ENCODE measurements around the gene SNRPB. TPM values are rescaled to one million over a fixed set of nuclear protein-coding genes. Genes with fewer than 3 reads are reported as not detected.

SNRPB gene
- total and polyA plus RNA-seq, 2 of the 13 experiments (the other 11 are each of a cell fraction or from before 2014, with no cell fraction given) = 473 to 844 TPM

DNA sequence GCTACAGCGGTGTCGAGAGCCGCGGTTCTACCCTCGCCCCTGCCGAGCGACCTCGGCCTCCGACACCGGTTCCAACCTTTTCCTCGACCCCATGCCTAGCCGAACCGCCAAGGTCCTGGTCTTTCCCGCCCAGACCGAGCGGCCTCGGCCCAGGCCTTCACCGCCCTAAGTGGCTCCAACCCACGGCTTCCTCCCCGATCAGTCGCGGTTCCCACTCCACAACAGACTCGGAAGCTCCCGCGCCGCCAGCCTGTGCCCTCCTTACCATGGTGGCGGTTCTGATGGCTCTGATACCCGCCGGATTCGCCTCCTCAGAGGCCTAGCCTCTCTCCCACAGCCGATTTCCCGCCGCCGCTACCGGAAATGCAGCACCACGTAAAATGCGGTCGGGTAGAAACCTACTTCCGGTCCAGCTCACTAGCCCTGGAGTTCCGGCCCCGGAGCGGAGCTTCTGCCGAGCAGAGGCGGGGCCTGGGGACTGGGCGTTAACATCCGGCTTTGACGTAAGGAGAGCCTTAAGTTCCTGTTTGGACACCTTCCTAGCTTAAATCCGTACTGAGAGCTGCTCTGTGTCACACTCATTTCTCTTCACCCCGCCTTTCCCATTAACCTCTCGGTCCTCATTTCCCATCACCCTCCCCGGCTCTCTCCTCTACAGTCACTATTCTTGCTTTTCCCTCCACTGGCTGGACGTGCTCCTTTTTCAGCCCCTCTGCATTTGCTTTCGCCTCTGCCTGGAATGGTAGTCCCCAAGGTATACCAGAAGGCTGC, at the start of gene SNRPB (continued):
- TF ChIP-seq, protein P1, sequence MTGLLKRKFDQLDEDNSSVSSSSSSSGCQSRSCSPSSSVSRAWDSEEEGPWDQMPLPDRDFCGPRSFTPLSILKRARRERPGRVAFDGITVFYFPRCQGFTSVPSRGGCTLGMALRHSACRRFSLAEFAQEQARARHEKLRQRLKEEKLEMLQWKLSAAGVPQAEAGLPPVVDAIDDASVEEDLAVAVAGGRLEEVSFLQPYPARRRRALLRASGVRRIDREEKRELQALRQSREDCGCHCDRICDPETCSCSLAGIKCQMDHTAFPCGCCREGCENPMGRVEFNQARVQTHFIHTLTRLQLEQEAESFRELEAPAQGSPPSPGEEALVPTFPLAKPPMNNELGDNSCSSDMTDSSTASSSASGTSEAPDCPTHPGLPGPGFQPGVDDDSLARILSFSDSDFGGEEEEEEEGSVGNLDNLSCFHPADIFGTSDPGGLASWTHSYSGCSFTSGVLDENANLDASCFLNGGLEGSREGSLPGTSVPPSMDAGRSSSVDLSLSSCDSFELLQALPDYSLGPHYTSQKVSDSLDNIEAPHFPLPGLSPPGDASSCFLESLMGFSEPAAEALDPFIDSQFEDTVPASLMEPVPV (CRISPR knock-in tag; IDR thresholded peaks at IDR 0.05) = peak; percentile 100
- TF ChIP-seq CREM (IDR thresholded peaks at IDR 0.05) (peak; percentile 95), CREM (CRISPR knock-in tag; IDR thresholded peaks at IDR 0.05) (0 out of 2 replicates have a peak, but pooled peaks have one; percentile 27), ZNF773 (CRISPR knock-in tag; IDR thresholded peaks at IDR 0.05; ENCODE audit: borderline replicate concordance) (peak; percentile 98), ZFP90 (CRISPR knock-in tag; IDR thresholded peaks at IDR 0.05; ENCODE audit: borderline replicate concordance) (peak; percentile 99), FOSL2 (CRISPR knock-in tag; IDR thresholded peaks at IDR 0.05) (peak; percentile 75), ZNF33B (CRISPR knock-in tag; IDR thresholded peaks at IDR 0.05) (peak; percentile 100), CREB1 (IDR thresholded peaks at IDR 0.05) (peak; percentile 90), CREB1 (CRISPR knock-in tag; IDR thresholded peaks at IDR 0.05) (peak; percentile 93), PITX1 (CRISPR knock-in tag; IDR thresholded peaks at IDR 0.05) (peak; percentile 90), CBX5 (CRISPR knock-in tag; IDR thresholded peaks at IDR 0.05; ENCODE audit: borderline replicate concordance) (peak; percentile 99), ZNF317 (CRISPR knock-in tag; IDR thresholded peaks at IDR 0.05) (peak; percentile 96), ZMYM3 (CRISPR knock-in tag; IDR thresholded peaks at IDR 0.05) (peak; percentile 76), KDM5B (CRISPR knock-in tag; IDR thresholded peaks at IDR 0.05; ENCODE audit: borderline replicate concordance) (peak; percentile 100), DR1 (CRISPR knock-in tag; IDR thresholded peaks at IDR 0.05) (peak; percentile 100), MEF2D (CRISPR knock-in tag; IDR thresholded peaks at IDR 0.05) (peak; percentile 98), SNAPC2 (CRISPR knock-in tag; IDR thresholded peaks at IDR 0.05) (peak; percentile 98), ADNP (CRISPR knock-in tag; IDR thresholded peaks at IDR 0.05) (no peak; the same call in none of the 2 replicates), TARDBP (CRISPR knock-in tag; IDR thresholded peaks at IDR 0.05) (peak; percentile 100)
- TF ChIP-seq, protein P2, sequence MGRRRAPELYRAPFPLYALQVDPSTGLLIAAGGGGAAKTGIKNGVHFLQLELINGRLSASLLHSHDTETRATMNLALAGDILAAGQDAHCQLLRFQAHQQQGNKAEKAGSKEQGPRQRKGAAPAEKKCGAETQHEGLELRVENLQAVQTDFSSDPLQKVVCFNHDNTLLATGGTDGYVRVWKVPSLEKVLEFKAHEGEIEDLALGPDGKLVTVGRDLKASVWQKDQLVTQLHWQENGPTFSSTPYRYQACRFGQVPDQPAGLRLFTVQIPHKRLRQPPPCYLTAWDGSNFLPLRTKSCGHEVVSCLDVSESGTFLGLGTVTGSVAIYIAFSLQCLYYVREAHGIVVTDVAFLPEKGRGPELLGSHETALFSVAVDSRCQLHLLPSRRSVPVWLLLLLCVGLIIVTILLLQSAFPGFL (CRISPR knock-in tag; IDR thresholded peaks at IDR 0.05) = peak; percentile 94
- TF ChIP-seq, protein P3, sequence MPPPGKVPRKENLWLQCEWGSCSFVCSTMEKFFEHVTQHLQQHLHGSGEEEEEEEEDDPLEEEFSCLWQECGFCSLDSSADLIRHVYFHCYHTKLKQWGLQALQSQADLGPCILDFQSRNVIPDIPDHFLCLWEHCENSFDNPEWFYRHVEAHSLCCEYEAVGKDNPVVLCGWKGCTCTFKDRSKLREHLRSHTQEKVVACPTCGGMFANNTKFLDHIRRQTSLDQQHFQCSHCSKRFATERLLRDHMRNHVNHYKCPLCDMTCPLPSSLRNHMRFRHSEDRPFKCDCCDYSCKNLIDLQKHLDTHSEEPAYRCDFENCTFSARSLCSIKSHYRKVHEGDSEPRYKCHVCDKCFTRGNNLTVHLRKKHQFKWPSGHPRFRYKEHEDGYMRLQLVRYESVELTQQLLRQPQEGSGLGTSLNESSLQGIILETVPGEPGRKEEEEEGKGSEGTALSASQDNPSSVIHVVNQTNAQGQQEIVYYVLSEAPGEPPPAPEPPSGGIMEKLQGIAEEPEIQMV (CRISPR knock-in tag; IDR thresholded peaks at IDR 0.05; ENCODE audit: low read depth) = no peak; the same call in none of the 2 replicates
- TF ChIP-seq, protein P4, sequence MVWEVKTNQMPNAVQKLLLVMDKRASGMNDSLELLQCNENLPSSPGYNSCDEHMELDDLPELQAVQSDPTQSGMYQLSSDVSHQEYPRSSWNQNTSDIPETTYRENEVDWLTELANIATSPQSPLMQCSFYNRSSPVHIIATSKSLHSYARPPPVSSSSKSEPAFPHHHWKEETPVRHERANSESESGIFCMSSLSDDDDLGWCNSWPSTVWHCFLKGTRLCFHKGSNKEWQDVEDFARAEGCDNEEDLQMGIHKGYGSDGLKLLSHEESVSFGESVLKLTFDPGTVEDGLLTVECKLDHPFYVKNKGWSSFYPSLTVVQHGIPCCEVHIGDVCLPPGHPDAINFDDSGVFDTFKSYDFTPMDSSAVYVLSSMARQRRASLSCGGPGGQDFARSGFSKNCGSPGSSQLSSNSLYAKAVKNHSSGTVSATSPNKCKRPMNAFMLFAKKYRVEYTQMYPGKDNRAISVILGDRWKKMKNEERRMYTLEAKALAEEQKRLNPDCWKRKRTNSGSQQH (CRISPR knock-in tag; IDR thresholded peaks at IDR 0.05; ENCODE audit: low read depth) = peak; percentile 90
- TF ChIP-seq, protein P5, sequence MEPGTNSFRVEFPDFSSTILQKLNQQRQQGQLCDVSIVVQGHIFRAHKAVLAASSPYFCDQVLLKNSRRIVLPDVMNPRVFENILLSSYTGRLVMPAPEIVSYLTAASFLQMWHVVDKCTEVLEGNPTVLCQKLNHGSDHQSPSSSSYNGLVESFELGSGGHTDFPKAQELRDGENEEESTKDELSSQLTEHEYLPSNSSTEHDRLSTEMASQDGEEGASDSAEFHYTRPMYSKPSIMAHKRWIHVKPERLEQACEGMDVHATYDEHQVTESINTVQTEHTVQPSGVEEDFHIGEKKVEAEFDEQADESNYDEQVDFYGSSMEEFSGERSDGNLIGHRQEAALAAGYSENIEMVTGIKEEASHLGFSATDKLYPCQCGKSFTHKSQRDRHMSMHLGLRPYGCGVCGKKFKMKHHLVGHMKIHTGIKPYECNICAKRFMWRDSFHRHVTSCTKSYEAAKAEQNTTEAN (CRISPR knock-in tag; conservative IDR thresholded peaks at IDR 0.05) = peak; percentile 92
- TF ChIP-seq, protein P6, sequence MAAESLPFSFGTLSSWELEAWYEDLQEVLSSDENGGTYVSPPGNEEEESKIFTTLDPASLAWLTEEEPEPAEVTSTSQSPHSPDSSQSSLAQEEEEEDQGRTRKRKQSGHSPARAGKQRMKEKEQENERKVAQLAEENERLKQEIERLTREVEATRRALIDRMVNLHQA (CRISPR knock-in tag; IDR thresholded peaks at IDR 0.05) = no peak; the same call in 1 of the 2 replicates
